Ecto neural progenitor cell (in vitro differentiated cells): ENCODE measurements around the gene KCNG4.

Experiments
- DNase-seq: peaks from one replicate; pipeline ENCODE4 v3.0.0-alpha.2; 2018; ENCODE audit warnings: low spot score

The KCNG4 gene

DNA sequence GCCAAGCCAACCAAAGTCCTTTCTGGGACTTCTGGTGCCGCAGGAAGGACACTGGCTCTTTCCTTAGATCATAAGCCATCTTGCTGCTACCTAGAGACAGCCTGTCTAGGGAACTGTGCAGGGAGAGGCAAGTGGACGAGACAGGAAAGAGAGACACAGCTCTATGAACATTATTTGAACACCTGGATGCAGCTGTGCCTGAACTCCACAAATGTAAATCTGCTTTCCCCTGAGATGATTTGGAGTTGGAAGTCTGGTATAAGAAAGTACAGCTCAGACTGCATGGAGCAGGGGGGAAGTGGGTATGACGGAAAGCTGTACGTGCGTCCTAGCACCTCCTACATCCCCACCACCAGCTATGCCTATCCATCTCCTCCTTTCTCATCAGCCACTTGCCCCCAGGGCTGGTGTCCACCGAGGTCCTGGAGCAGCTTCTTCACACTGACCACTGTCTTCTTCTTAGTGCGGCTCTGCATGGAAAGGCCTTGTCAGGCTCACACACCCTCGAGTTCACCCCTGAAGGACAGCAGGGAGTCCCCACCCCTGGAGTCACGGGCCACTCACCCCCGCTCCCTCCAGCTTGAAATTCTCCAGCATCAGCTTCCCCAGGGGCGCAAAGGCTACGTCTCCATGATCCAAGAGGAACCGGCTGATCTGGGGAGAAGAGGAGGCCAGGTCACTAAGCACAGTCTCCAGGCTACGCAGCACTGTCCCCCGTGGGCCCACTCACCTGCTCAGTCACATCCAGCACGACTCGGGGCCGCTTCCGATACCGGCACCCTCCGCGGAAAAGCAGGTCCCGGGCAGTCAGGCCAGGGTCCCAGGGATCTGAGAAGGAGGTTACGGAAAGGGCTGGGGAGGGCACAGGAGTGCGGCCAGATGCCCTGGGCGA is 56.9 kb downstream of the KCNG4 start:
- DNase-seq: no peak

DNA sequence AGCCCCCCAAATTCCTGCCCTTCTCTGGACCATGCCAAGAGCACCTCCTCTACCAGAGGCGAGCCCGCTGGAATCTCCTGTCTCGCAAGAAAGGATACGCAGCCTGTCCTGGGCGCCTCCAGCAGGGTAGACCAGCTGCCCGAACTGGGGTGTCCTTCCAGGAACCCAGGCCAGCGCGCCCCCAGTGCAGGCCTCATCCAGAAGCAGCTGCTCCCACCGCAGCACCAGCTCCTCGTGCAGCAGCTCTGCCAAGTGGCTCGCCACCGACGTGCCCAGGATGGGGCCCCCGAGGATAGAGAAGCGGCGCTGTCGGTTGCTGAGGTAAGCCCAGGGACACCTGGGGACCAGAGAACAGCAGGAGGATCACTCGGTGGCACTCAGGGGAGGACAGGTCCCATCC is 57.7 kb downstream of the KCNG4 start:
- DNase-seq: no peak

DNA sequence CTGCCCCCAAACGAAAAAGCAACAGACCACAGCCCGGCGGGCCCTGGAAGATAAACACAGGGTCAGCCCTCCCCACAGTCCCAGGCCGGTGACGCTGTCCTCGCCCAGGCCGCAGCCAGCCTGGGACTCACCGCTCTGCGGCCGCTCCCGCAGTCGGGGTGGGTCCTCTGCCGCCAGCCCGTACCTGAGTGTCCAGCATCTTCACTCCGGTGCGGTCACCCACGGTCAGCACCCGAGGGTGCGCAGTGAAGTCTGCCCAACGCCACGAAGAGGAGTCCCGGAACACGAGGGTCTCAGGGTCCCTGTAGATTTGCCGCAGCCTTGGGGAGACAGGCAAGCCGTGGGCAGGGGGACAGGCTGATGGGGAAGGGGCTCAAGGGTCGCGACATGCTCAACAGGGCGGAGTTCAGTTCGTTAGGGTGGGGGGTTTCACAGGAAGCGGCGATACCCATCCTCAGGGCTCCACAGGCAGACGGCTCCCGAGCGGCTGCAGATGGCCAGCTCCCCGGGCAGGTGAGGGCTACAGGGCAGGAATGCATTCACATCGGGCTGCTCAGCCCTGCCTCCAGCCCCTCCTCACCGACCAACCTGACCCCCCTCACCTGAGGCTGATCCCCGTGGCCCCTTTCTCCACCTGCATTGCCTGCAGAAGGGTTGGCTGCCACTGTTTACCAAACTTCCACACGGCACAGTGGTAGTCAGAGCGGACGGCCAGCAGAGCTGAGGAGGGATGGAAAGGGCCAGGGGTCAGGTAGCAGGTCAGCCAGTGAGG is 58.5 kb downstream of the KCNG4 start:
- DNase-seq: no peak

DNA sequence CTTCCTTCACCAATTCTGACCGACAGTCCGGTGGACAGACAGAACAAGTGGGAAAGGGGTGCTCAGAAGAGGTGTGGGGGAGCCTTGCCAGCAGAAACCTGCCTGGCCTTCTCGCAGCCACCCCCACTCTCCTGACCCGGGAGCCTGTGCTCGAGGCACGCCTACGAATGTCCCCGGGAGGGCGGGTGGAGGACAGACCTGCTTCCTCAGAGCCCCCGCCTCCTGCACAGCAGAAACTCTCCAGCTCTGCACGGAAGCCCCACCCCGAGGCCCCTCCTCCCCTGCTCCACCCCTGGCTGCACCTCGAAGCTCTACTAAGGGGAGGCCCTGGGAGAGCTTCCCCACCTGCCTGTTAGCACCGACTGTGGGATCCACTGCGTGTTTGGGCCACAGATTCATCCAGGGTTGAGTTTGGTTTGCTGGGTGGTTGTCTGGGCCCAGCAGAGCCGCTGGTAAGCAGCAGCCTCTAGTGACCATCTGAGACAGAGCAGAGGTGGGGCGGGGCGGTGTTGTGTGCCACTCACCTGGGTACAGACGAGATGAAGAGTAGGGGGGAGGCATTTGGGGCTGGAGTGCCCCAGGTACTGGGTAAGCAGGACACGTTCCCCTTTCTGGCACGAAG is 59.2 kb downstream of the KCNG4 start:
- DNase-seq: no peak

DNA sequence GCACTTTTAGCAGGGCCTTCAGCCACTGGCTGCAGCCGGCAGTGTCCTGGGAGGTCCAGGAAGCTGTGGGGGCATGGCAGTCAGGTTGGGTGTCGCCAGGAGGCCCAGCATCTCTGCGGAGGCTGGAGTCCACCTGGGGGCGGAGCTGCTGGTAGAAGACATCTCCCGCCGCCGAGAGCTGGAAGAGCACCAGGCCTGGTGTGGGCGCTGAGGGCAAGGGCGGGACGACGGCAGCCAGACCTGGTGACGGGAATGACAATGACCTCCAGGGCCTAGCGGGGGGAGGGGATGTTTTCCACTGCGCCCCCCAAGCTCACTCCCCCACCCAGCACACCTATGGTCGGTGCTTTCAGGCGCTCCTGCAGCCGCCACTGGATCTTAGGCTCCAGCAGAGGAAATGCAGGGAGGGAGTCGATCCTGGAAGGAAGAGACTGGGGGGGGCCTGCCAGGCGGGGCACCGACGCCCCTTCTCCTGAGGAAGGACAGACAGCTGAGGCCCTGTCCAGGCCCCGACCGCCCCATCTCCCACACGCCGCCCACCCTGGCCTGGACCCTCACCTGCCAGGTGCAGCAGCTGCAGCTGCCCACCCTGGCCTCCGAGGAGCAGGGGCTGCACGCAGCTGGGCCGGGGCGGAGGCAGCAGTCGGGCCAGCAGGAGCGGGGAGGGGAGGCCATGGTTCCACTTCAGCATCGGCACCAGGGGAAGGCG is 60.0 kb downstream of the KCNG4 start:
- DNase-seq: no peak

DNA sequence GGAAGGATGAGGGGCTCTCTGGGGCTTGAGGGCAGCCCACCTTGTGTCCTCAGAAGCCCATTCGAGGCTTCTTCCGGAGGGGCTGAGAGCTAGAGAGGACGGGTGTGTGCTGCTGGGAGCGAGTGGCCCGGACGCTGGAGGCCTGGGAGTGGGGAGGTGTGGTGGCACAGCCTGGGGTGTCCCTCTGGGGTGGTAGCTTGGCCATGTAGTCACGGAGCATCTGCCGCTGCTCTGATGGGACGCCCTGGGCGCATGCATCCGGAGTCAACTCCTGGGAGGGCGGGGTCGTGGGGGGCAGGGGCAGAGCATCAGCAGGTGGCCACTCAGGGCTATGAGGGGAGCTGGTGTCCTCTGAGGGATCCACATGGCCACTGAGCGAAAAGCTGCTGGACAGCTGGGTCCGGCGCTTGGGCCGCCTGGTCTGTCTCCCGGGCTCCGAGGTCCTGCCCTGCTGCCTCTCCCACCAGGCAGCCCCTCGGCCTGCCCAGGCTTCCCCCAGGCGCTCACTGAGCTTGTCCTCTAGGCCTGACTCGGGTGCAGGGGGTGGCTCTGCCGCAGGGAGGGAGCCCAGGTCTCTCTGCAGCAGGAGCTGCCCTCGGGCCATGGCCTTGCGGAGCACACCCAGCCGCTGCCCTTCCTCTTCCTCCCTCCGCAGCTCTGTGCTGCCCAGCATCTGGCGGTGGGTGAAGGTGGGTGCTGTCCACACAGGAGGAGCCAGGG is 60.8 kb downstream of the KCNG4 start:
- DNase-seq: no peak

DNA sequence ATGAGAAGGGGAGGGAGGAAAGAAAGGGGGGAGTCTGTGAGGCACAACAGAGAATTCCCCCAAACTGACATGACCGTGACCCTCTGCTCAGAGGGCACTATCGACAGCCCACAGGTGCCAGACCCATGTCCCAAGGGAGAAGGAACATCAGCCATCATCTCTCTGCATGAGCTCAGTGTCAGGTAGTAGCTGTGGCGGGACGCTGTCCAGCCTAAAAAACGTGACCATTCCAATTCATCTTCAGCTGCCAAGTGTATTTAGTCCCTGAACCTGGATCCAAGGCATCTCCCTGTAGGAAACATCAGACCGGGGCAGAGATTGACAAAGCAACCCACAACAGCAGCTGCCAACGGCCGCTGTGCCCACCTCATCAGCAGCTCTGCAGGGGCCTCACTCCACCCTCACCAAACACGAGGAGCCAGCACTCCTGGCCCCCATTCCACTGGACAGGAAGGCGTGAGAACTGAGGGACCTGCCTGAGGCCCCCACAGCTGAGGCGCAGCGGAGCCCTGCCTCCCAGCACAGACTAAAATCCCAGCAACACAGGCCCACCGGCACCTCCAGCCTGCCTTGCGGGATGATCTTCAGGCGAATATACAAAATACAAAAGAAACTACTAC is 61.6 kb downstream of the KCNG4 start:
- DNase-seq: no peak

DNA sequence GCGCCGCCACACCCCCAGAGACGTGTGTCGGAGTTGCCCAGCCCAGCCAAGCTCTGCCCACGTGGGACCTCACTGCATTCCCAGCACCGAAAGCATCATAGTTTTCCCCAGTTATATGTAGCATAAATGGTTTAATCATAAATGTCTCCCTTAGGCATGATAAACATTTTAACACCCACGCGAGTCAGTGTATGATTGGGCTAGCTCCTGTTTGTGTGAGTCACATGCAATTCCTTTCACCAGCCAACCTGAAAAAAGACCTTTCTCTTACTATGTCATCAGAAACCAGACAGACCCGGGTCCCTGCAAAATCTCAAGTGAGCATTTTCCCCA is 62.1 kb downstream of the KCNG4 start:
- no peak for DNase-seq

DNA sequence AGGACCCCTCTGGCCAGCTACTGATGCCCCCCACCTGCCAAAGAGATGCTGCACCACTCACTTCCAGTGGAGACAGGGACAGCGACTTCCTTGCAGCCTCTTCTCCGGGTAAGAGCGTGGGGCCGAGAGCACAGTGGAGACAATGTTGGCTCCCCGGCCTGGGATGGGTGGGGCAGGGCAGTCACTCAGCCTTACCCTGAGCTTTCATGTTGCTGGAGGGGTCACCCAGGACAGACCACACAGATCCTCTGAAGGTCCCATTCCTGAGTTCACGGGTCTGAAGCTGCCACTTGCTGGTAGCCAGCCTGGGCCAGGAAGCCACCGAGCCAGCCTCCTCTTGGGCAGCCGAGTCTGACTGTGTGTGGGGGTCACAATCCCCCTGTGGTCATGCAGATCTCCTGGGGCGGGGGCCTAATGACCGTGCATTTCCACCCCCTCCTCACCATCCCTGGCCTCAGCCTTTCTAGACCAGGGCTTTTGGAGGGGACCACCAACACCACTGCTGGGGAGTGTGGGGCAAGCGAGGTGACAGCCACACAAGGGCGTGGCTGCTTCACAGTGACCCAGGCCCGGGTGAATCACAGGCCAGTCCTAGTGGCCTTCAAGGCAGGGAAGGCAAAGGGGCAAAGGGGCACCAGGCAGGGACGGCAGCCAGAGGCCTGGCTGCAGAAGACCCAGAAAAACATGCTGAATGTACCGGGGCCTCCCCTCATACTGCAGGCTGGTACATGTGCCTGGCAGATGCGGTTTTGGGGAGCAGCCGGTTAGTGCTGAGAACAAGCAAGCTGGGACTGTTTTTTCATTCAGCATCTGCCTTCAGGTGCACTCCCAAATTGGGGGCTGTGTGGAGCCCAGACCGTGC is 63.4 kb downstream of the KCNG4 start:
- peak; percentile 43 for DNase-seq

DNA sequence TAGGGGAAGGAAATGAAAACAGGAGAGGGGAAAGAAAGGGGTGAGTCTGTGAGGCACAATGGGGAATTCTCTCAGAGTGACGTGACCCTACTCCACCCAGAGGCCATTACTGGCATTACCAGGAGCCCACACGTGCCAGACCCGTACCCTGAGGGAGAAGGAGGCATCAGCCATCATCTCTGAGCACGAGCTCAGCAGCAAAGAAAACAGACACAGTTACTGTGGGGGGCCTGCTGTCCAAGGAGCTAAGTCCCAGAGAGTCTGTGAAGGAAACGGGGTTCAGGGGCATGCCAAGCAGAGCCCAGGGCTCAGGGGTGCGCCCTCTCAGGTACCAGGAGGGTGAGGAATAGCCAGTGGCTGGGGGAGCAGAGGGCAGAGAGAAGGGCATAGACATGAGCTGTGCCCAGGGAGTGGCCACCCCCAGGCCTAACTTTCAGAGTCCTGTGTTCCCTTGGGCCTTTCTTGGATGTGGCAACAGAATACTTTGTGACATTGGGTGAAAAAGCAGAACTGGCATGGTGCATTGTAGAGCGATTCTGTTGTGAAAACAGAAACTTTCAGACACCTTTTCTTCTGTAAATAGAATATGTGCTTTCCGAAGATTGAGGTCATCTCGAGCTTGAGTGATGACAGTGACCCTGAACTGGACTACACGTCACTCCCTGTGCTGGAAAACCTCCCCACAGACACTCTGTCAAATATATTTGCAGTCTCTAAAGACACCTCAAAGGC is 64.3 kb downstream of the KCNG4 start:
- DNase-seq: peak; percentile 80

DNA sequence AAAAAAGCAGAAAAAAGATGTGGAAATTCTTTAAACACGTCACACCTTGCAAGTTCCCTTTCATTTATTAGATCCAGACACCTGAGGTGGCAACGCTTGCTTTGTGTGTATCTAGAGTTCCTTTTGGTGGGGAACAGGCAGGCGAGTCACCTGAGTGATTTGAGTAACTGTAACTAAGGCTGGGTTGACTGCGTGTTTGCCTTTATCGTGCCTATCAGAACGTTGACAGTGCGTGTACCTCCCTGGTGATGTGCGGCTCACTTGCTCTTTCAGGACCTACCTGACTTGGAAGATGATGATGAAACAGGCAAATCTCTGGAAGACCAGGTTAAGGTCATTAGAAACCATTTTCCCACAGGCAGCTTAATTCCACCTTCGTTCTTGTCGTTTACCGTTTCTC is 65.4 kb downstream of the KCNG4 start:
- no peak for DNase-seq

DNA sequence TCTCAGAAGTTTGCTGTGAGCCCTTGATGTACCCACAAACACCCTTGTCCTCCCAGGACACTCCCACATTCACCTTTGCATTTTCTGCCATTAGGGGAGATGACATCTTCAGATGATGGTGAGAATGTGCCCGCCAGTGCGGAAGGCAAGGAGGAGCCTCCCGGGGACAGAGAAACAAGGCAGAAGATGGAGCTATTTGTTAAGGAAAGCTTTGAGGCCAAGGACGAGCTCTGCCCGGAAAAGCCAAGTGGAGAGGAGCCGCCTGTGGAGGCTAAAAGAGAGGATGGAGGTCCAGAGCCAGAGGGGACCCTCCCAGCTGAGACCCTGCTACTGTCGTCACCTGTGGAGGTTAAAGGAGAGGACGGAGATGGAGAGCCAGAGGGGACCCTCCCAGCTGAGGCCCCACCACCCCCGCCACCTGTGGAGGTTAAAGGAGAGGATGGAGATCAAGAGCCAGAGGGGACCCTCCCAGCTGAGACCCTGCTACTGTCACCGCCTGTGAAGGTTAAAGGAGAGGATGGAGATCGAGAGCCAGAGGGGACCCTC is 70.0 kb downstream of the KCNG4 start:
- DNase-seq: peak; percentile 34
